GM03348 (cell line): ENCODE data around the gene NF2.
"Not testable (repeated sequence)": the region's sequence is repeated elsewhere in the genome, so short reads cannot be mapped to it uniquely, and the experiment has no call there.

ENCODE experiments used
- DNase-seq: peaks from one replicate; pipeline ENCODE4 v3.0.0; 2012; ENCODE audit warnings: low spot score

The NF2 gene

DNA sequence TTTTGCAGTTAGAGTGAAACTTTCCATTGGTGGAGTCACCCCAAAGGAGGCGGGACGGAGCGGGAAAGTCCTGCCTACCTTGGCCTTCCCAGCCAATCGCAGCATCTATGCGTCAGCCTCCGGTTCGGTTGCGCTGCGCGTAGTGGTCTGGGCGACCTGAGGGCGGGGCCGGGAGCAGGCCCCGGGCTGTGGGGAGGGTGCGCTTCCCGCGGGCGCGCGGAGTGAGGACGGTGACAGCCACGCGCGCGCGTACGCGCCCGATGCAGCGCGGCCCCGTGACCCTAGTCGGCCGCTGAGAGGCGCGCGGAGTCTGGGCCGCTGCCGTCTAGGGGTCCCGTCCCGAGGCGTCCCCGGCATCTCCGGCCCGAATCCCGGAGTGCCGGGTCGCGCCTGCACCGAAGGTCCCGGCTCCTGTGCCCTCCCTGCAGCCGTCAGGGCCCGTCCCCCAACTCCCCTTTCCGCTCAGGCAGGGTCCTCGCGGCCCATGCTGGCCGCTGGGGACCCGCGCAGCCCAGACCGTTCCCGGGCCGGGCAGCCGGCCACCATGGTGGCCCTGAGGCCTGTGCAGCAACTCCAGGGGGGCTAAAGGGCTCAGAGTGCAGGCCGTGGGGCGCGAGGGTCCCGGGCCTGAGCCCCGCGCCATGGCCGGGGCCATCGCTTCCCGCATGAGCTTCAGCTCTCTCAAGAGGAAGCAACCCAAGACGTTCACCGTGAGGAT lies at the start of gene NF2:
NF2 (plus strand) TSS at position 276 of the 718 bp plus-strand sequence; CDS start at position 642, 366 bp downstream.
- DNase-seq, result peak; percentile 99

DNA sequence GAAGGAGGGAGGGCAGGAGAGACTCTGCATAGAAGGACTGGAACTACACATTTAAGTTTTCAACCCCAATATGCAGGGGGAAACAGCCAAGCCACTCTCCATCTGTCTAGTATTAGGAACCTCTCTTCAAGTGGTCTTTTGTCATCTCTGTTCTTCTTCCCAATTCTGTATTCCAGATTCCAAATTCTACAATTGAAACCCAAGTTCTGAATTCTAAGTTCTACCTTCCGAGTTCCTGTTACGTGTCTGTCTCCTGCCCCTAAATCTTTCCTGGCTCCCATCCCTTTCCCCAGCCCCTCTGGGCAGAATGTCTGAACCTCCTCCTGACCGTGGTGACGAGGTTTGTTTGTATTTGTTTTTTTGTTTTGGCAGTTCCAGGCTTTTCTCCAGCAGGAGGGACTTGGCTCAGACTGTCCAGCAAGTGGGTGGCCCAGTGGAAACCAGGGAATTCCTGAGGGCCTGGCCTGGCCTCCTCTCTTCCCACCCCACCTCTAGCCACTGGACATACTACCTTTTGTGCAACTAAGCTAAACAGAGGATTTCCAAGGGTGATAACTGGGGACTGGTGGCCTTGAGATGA lies 48.3 kb upstream of the NF2 start:
- no peak for DNase-seq

GRCh38 chr22:29559030-29559429 lies 44.4 kb upstream of the NF2 start:
- DNase-seq, result no peak

- DNase-seq, result no peak
Measured at GRCh38 chr22:29559853-29560252, 43.6 kb upstream of the NF2 start.

GRCh38 chr22:29563652-29564460 lies 39.6 kb upstream of the NF2 start:
- DNase-seq, result no peak

DNA sequence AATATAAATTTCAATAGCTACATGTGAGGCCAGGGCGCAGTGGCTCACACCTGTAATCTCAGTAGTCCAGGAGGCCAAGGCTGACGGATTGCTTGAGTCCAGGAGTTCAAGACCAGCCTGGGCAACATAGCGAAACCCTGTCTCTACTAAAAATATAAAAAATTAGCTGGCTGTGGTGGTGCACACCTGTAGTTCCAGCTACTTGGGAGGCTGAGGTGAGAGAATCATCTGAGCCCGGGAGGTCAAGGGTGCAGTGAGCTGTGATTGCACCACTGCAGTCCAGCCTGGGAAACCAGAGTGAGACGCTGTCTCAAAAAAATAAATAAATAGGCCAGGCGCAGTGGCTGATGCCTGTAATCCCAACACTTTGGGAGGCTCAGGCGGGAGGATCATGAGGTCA lies 36.9 kb upstream of the NF2 start:
- DNase-seq, result not testable (repeated sequence)

- DNase-seq, result no peak
Measured at GRCh38 chr22:29567338-29567737, 36.1 kb upstream of the NF2 start.

DNA sequence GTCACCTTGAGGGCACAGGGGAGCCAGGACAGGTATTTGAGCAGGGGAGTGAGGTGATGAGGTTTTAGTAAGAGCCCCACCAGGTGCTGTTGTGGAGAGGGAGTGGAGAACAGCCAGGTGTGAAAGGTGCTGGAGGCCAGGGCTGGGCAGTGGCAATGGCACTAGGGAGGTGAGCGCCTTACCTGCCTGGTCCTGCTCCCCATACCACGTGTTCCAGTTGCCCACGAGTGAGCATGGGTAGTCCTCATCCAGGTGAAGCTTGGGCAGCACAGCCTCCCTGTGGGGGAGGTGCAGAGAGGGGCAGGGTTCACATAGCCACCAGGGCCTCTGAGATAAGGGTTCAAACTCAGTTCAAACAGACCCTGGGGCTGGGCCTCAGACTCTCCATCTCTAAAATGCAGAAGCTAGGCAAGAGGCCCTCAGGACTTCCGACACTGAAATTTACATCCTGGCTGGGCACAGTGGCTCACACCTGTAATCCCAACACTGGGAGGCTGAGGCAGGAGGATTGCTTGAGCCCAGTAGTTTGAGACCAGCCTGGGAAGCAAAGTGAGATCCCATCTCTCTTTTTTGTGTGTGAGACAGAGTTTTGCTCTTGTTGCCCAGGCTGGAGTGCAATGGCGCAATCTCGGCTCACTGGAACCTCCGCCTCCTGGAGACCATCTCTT lies 34.3 kb upstream of the NF2 start:
- no peak for DNase-seq

DNA sequence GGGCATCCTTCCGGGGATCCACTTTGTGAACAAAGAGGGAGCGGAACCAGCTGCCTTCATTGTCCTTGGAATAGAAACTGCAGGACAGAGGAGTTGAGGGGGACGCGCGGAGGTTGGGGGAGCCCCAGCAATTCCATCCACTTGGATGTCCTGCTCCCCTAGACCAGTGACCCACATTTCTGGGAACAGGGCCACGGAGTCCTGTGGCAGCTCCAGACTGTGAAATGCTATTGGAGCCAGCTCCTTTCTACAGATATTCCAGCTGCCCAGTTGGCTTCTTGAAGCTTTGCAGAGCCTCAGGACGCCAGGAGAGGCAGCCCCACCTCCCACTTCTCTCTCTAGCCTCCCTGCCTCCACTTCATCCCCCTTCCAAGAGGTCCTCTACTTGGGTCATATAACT lies 33.0 kb upstream of the NF2 start:
- no peak for DNase-seq

DNA sequence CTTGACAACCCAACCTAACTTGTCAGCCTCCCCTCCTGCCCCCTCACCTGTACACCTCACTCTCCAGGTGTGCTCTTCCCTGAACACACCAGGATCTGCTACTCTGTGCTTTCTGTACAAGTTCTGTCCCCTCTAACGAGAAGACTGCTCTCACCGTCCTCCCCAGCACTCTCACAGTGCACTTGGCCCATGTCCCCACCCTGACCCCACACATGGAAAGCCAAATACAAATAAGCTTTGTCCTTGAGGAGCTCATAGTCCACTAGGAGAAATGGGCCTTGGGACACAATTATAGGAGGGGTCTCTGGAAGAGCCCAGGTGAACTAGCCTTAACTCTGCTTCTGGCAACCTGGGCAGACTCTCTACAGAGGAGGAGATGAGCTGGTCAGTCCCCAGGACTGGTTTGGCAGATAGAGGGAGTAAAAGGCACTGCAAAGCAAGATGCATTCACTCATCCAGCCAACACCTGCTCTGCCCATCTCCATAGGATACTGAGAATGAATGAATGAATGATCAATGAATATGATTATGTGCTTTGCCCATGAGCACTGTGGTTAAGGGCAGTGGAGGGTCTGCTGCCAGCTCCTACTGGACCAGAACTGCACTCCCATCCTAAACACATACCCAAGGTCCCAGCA lies 32.4 kb upstream of the NF2 start:
- no peak for DNase-seq

DNA sequence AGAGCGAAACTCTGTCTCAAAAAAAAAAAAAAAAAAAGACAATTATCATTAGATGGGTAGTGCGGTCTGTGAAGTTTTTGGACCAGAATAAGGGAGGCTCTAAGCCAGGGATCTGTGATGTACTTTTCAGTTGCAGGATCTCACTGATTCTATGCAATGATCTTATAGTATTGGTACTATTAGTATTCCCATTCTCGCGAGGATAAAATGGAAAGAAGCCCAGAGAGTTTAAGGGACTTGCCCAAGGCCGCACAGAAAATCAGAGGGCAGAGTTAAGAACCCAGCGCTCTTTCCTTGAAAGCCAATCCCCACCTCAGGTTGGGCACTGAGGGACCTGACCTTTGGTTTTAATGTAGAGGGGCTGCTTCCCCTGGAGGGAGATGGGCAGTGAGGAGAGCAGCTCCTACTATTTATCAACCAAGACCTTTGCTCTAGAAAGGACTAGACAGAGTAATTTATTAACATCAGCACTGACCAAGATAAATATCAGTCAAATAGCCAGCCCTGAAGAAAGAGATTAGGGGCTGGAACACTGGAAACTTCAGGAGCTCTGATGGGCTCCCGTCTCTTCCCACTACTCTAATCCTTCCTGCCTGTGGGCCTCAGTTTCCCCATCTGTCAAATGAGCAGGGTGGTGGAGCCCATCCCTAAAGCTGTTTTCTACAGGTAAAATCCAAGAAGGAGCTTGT lies 28.5 kb upstream of the NF2 start:
- DNase-seq, result no peak

DNA sequence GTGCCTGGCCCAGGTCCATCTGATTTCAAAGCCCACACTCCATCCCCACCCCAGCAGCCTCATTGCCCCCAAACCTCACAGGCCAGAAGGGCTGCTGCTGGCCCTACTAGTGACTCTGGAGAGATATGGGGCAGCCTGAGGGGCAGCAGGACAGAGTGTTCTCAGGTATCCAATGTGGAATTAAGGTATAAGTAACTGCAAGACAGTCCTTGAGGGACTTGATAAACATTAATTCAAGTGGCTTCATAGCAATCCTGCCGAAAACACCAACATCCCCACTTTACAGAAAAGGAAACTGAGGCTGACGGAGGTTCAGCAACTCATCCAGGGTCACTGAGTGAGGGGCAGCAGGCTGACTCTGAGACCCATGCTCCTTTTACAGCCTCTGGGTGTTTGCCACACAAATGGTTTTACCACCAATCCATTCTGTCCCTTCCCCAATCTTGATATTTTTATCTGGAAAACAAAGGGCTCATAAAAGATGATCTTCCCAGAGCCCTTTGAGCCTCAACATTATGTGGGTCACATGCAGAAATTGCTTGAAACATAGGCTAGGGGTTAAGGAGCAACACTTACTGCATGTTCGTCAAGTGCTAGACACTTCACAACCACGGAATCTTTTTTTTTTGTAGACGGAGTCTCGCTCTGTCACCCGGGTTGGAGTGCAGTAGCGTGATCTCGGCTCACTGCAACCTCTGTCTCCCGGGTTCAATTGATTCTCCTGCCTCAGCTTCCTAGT lies 24.8 kb upstream of the NF2 start:
- DNase-seq, result no peak

- no peak for DNase-seq
Measured at GRCh38 chr22:29580200-29580810, 23.1 kb upstream of the NF2 start.

- no peak for DNase-seq
Measured at GRCh38 chr22:29581799-29582198, 21.6 kb upstream of the NF2 start.

DNA sequence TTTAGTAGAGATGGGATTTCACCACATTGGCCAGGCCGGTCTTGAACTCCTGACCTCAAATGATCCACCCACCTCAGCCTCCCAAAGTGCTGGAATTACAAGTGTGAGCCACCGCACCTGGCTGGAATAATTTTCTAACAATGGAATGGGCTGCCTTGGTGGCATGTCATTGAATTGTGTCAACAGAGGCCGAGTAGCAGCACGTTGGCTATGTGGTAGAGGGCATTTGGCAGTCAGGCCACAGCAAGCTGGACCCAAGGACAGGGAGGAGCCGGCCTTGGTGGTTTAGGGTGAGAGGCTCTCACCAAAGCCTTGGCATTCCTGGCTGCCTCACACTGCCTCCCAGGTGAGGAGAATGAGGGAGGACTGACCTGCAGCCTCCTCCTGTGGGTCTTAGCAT lies 18.5 kb upstream of the NF2 start:
- DNase-seq, result no peak

DNA sequence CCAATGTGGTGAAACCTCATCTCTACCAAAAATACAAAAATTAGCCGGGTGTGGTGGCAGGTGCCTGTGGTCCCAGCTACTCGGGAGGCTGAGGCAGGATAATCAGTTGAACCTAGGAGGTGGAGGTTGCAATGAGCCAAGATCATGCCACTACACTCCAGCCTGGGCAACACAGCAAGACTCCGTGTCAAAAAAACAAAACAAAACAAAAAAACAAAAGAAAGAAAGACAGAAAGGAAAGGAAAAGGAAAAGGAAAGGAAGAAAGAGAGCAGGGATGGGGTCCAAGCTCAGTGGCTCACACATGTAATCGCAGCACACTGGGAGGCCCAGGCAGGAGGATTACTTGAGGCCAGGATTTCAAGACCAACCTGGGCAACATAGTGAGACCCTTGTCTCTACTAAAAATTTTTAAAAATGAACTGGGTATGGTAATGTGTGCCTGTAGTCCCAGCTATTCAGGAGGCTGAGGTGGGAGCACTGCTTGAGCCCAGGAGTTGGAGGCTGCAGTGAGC lies 17.2 kb upstream of the NF2 start:
- not testable (repeated sequence) for DNase-seq

DNA sequence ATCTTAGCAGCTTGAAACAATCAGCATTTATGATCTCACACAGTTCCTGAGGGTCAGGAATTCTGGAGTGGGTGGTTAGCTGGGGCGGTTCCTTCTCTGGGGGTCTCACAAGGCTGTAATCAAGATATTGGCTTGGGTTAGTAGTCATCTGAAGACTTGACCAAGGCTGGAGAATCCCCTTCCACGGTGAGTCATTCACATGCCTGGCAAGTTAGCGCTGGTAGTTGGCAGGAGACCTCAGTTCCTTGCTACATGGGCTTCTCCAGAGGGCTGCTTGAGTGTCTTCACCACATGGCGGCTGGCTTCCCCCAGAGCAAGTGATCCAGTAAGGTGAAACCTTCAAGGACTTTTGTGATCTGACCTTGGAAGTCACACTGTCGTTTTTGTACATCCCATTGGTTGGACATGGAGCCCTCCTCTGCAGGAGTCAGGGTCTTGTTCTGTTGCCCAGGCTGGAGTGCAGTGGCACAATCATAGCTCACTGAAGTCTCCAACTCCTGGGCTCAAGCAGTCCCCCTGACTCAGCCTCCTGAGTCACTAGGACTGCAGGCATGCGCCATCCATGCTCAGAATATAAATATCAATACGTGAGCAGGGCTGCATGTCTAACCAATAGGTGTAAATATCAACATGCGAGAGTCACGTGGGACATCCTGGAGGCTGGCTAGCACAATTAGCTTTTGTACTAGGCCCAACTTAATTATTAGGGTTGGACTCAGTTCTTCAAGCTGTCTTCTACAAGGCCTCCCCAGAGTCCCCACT lies 15.3 kb upstream of the NF2 start:
- peak; percentile 79 for DNase-seq

DNA sequence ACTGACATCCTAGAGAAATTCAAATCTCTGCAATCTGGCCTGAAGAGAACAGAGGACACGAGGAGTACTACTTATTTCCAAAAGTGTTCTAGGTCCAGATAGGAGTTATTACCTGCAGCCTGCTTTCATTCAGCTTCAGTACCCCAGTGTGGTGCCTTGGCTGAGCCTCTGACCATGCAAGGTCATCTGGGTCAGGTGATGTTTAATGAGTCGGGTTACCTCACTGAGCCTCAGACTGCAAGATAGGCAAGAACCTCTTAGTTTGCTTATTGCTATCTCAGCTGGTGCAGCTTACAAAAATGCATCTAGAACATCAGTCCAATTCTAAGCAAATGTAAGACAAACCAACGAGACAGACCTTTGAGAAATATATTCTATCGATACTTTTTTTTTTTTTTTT lies 9.5 kb upstream of the NF2 start:
- DNase-seq, result no peak

DNA sequence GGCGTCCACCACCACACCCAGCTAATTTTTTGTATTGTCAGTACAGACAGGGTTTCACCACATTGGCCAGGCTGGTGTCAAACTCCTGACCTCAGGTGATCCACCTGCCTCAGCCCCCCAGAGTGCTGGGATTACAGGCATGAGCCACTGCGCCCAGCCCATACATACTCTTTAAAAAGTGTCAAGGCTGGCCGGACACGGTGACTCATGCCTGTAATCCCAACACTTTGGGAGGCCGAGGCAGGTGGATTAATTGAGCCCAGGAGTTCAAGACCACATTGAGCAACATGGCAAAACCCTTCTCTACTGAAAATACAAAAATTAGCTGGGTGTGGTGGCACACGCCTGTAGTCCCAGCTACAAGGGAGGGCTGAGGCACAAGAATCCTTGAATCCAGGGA lies 9.0 kb upstream of the NF2 start:
- not testable (repeated sequence) for DNase-seq
